HG02852 (cell line): ENCODE results near the gene ARMC2.
A peak's percentile ranks its signal among the peaks of the same experiment; 100 is the strongest.
"Not testable (repeated sequence)": the region's sequence is repeated elsewhere in the genome, so short reads cannot be mapped to it uniquely, and the experiment has no call there.

Source experiments
- ATAC-seq: cut with Tn5 transposase; IDR thresholded peaks from one replicate; pipeline ENCODE4 v1.9.1; 2021; ENCODE audit warnings: mild to moderate bottlenecking, moderate library complexity; ENCODE audit not compliant: unreplicated experiment

Gene ARMC2, protein sequence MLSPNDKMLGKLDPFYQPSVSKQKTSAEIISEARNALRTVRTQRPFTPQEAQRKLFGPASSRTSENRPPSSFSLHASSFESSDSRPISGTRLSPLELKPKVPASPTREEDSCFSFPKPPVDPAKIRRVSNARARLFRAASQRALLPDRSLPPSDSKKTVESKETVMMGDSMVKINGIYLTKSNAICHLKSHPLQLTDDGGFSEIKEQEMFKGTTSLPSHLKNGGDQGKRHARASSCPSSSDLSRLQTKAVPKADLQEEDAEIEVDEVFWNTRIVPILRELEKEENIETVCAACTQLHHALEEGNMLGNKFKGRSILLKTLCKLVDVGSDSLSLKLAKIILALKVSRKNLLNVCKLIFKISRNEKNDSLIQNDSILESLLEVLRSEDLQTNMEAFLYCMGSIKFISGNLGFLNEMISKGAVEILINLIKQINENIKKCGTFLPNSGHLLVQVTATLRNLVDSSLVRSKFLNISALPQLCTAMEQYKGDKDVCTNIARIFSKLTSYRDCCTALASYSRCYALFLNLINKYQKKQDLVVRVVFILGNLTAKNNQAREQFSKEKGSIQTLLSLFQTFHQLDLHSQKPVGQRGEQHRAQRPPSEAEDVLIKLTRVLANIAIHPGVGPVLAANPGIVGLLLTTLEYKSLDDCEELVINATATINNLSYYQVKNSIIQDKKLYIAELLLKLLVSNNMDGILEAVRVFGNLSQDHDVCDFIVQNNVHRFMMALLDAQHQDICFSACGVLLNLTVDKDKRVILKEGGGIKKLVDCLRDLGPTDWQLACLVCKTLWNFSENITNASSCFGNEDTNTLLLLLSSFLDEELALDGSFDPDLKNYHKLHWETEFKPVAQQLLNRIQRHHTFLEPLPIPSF

GRCh38 chr6:108848116-108848868 lies at the start of gene ARMC2:
ARMC2 (plus strand) TSS chr6:108848422; CDS start chr6:108854268, 5,846 bp downstream.
- ATAC-seq: peak; percentile 96

GRCh38 chr6:108798670-108799353 lies 49.4 kb upstream of the ARMC2 start:
- ATAC-seq: no peak

GRCh38 chr6:108799354-108799717 lies 48.9 kb upstream of the ARMC2 start:
- no peak for ATAC-seq

DNA sequence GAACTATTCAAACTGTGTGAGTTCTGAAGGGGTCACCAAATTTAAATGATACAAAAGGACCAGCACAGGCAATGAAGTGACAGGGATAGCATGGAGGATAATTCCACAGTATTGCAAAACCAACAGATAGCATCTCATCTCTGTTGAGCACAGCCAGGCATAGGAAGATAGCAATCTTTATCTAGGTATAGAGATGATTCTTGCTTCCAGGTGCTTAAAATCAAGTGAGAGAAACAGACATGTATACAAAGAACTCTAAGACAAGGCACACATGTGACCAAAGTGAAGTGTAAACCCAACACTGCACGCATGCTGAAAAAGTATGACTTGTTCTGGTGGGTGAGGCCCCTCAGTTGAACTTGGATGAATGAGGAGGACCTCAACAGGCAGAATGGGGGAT lies 48.4 kb upstream of the ARMC2 start:
- ATAC-seq: no peak

DNA sequence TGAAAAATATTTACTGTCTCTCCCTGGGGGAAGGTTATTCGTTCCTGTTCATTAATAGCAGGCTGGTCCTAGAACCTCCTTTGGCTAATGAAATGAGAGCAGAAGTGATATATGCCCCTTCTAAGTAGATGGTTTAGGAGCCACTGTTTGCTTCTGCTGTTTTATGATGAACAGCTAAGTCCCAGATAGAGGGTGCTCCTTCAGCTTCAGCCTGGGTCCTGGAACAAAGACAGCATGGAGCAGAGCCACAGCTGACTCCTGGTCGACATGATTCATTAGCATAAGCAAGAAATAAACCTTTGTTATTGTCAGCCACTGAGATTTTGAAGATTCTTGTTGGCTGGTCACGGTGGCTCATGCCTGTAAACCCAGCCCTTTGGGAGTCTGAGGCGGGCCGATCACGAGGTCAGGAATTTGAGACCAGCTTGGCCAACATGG lies 47.8 kb upstream of the ARMC2 start:
- ATAC-seq: no peak

- no peak for ATAC-seq
Measured at GRCh38 chr6:108801366-108801765, 46.9 kb upstream of the ARMC2 start.

- ATAC-seq: no peak
Measured at GRCh38 chr6:108803982-108804490, 44.2 kb upstream of the ARMC2 start.

GRCh38 chr6:108804956-108805355 lies 43.3 kb upstream of the ARMC2 start:
- no peak for ATAC-seq

GRCh38 chr6:108805611-108806167 lies 42.5 kb upstream of the ARMC2 start:
- ATAC-seq: peak; percentile 93

DNA sequence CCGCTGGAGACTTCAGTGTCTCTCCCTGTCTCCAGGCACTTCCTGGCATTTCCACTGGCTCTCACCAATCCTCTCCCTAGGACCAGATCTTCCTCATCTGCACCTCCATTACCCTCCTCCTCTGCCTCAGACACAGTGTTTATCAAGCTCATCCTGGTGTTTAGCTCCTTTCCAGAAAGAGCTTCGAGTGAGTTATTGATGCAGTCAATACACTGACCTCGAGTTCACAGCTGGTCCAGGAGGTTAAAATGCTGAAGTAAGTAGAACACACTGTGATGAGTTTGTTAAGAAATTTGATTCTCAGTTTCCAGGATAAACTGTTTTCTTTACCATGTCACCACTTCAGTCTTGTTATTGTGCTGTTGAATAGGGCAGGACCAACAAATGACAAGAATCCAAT lies 42.1 kb upstream of the ARMC2 start:
- peak; percentile 19 for ATAC-seq

GRCh38 chr6:108806665-108807064 lies 41.6 kb upstream of the ARMC2 start:
- no peak for ATAC-seq

DNA sequence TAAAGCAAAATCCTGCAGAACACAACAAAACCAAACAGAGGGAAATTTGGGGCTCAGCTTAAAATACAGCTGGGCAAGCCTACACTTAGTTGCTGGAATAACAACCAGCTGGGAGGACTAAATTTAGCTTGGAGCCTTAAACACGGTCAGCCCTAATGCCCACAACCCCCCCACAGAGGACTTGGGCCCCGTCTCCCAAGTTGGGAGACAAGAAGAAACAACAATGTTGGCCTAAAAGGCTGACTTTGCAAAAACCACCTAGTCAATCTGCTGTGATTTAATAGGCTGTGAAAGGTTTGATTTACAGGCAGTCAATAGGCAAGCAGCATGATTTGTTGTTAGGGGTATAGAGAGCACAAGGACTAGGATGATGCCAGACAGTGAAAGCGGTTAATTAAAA lies 40.3 kb upstream of the ARMC2 start:
- no peak for ATAC-seq

- no peak for ATAC-seq
Measured at GRCh38 chr6:108809211-108809610, 39.0 kb upstream of the ARMC2 start.

GRCh38 chr6:108810057-108810643 lies 38.1 kb upstream of the ARMC2 start:
- no peak for ATAC-seq

- no peak for ATAC-seq
Measured at GRCh38 chr6:108811490-108811889, 36.7 kb upstream of the ARMC2 start.

DNA sequence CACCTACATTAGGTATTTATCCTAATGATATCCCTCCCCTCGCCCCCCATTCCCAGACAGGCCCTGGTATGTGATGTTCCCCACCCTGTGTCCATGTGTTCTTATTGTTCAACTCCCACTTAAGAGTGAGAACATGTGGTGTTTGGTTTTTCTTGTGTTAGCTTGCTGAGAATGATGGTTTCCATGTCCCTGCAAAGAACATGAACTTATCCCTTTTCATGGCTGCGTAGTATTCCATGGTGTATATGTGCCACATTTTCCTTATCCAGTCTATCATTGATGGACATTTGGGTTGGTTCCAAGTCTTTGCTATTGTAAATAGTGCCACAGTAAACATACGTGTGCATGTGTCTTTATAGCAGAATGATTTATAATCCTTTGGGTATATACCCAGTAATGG lies 35.0 kb upstream of the ARMC2 start:
- not testable (repeated sequence) for ATAC-seq

DNA sequence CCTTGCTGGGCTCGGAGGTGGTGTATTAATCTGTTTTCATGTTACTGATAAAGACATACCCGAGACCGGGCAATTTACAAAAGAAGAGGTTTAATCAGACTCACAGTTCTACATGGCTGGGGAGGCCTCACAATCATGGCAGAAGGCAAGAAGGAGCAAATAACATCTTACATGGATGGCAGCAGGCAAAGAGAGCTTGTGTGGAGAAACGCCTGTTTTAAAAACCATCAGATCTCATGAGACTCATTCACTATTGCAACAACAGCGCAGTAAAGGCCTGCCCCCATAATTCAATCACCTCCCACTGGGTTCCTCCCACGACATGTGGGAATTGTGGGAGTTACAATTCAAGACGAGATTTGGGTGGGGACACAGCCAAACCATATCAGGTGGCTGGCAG lies 30.9 kb upstream of the ARMC2 start:
- not testable (repeated sequence) for ATAC-seq

DNA sequence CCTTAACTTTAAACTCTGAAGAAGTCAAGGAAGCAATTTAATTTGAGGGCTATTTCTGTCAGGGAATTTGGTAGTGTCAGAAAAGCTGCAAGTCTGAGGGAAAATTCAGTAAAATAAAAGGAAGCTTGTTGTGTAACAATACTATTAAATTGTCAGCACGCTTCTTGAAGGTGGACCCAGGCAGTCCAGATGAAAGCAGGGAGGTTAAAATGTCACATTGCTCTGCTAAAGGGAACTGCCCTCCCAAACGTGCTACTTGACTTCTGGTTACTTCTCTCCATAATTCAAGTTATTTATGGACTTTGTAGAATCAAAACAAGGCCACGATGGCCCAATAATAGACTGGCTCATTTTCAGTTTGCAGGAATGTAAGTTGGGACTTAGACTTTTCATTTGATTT lies 28.2 kb upstream of the ARMC2 start:
- no peak for ATAC-seq

GRCh38 chr6:108822401-108822800 lies 25.8 kb upstream of the ARMC2 start:
- ATAC-seq: no peak

GRCh38 chr6:108825326-108825725 lies 22.9 kb upstream of the ARMC2 start:
- no peak for ATAC-seq
